ENCODE measurements around the gene TMEFF2. TPM values are rescaled to one million over a fixed set of nuclear protein-coding genes. Genes with fewer than 3 reads are reported as not detected.

The TMEFF2 gene
- total and polyA plus RNA-seq, 2 of the 4 experiments (the other 2 are of a cell fraction), result 1.3 to 3.0 TPM

DNA sequence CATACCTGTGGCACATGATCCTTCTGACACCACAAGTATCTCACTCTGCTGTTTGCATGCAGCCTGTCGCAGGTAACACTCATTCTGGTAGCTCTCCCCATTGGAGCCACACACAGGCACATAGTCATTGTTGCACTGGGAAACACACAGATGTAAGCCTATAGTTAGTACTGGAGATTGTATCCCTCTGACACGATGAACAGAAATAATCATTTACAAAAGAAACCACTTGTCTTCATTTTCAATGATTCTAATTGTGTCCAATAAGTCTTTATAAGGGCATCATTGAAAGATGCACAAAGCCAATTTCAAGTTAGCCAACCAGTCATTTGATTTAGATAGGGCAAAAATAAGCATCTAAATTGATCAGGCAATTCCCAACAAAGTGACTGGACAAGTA, 10.4 kb downstream of the TMEFF2 start:
- no peak for DNase-seq
- ATAC-seq (ENCODE audit: low read depth), result no peak
- no peaks in the 10 kb centered on the region for H3K36me3 ChIP-seq (ENCODE audit: control insufficient read depth, insufficient read depth, low read length)

More for the DNA sequence above, 10.4 kb downstream of the TMEFF2 start:
- no peak overlapping the region for H3K56ac ChIP-seq (ENCODE audit: extremely low read depth, insufficient read depth, low read length)
- no CpG with 5 or more reads among the region's 2 CpGs for WGBS, 2 experiments (ENCODE audit: extremely low coverage in 2 of 2, insufficient read length in 1 of 2)
- H3K23ac ChIP-seq (ENCODE audit: low read depth, low read length), result no peak overlapping the region
- dilution Hi-C loops (cut with HindIII; ENCODE audit: low sequenced_read_pairs, unreplicated experiment) (no loop called here), in situ Hi-C loops (cut with MboI; ENCODE audit: low sequenced_read_pairs) (no loop called here), intact Hi-C loops (cut with micrococcal nuclease) (no loop called here)
- H3K9ac ChIP-seq (ENCODE audit: low read depth, low read length), result no peak overlapping the region
- H2BK5ac ChIP-seq (ENCODE audit: low read depth, low read length, poor library complexity, severe bottlenecking), result no peak overlapping the region
- no peak overlapping the region for H3K4me2 ChIP-seq (ENCODE audit: low read depth, low read length)
- no peaks in the 10 kb centered on the region for H3K4me1 ChIP-seq (ENCODE audit: control insufficient read depth, insufficient read depth, low read length)
- CTCF ChIA-PET, result no interaction called here
- no peaks in the 10 kb centered on the region for H3K79me1 ChIP-seq (ENCODE audit: low read depth in 1 of 2, low read length in 2 of 2)
- H3K4me3 ChIP-seq (ENCODE audit: insufficient read depth, low read depth, low read length), result no peak overlapping the region
- H4K91ac ChIP-seq (ENCODE audit: insufficient read depth, low read depth, low read length), result no peak overlapping the region
- no peak overlapping the region for H4K8ac ChIP-seq (ENCODE audit: low read depth in 2 of 2, low read length in 2 of 2)
- no peak overlapping the region for H4K5ac ChIP-seq (ENCODE audit: low read depth, low read length)
- H2AFZ ChIP-seq (replicated peaks; ENCODE audit: low read length, poor library complexity), result no peak overlapping the region
- H3K9me3 ChIP-seq (ENCODE audit: control insufficient read depth, insufficient read depth, low read length), result no peaks in the 10 kb centered on the region
- no peak overlapping the region for H3K14ac ChIP-seq (replicated peaks; ENCODE audit: low read depth, low read length)
- no peak overlapping the region for H2BK15ac ChIP-seq (ENCODE audit: low read depth, low read length)
- no peak overlapping the region for H2AK9ac ChIP-seq (replicated peaks; ENCODE audit: low read depth, low read length, poor library complexity)
- no peak overlapping the region for H2AK5ac ChIP-seq (ENCODE audit: low read depth, low read length)
- H3K4ac ChIP-seq (ENCODE audit: low read depth, low read length), result no peak overlapping the region
- H2BK20ac ChIP-seq (ENCODE audit: low read depth, low read length), result no peak overlapping the region
- no peaks in the 10 kb centered on the region for H4K20me1 ChIP-seq (ENCODE audit: insufficient read depth, low read length)
- peaks cover 11% of the 10 kb centered on the region for H3K27me3 ChIP-seq (ENCODE audit: control insufficient read depth, insufficient read depth, low read length)
- H2BK120ac ChIP-seq (ENCODE audit: low read depth, low read length), result no peak overlapping the region
- POLR2A ChIA-PET (ENCODE audit: unreplicated experiment), result no interaction called here
- H3K9me1 ChIP-seq (ENCODE audit: insufficient read depth, low read length), result no peaks in the 10 kb centered on the region
- H3K27ac ChIP-seq (ENCODE audit: insufficient read depth, low read length), result no peak overlapping the region
- BruUV-seq (replicated peaks), result no TSS peak
- no peak overlapping the region for H3K18ac ChIP-seq (ENCODE audit: low read depth, low read length)
- TF ChIP-seq POLR2A (IDR thresholded peaks at IDR 0.05; ENCODE audit: low read depth, low read length) (no peak), NFE2L2 (IDR thresholded peaks at IDR 0.05; ENCODE audit: low read depth, low read length) (no peak), MAZ (IDR thresholded peaks at IDR 0.05; ENCODE audit: borderline replicate concordance, low read depth, low read length) (no peak), FOS (IDR thresholded peaks at IDR 0.05; ENCODE audit: low read depth, low read length) (no peak), CEBPB (IDR thresholded peaks at IDR 0.05; ENCODE audit: low read depth, low read length) (no peak), RCOR1 (IDR thresholded peaks at IDR 0.05; ENCODE audit: insufficient replicate concordance, low read length) (no peak), MXI1 (IDR thresholded peaks at IDR 0.05; ENCODE audit: borderline replicate concordance, low read depth, low read length) (no peak), RFX5 (IDR thresholded peaks at IDR 0.05; ENCODE audit: low read depth, low read length) (no peak), MAFK (IDR thresholded peaks at IDR 0.05; ENCODE audit: low read depth, low read length) (no peak), ELK1 (IDR thresholded peaks at IDR 0.05; ENCODE audit: borderline replicate concordance, low read depth, low read length) (no peak), BHLHE40 (IDR thresholded peaks at IDR 0.05; ENCODE audit: low read depth, low read length) (no peak), SMC3 (IDR thresholded peaks at IDR 0.05; ENCODE audit: low read depth, low read length) (no peak), CHD1 (IDR thresholded peaks at IDR 0.05; ENCODE audit: low read depth, low read length) (no peak), RAD21 (IDR thresholded peaks at IDR 0.05; ENCODE audit: low read length) (no peak)
- TF ChIP-seq, protein P1, sequence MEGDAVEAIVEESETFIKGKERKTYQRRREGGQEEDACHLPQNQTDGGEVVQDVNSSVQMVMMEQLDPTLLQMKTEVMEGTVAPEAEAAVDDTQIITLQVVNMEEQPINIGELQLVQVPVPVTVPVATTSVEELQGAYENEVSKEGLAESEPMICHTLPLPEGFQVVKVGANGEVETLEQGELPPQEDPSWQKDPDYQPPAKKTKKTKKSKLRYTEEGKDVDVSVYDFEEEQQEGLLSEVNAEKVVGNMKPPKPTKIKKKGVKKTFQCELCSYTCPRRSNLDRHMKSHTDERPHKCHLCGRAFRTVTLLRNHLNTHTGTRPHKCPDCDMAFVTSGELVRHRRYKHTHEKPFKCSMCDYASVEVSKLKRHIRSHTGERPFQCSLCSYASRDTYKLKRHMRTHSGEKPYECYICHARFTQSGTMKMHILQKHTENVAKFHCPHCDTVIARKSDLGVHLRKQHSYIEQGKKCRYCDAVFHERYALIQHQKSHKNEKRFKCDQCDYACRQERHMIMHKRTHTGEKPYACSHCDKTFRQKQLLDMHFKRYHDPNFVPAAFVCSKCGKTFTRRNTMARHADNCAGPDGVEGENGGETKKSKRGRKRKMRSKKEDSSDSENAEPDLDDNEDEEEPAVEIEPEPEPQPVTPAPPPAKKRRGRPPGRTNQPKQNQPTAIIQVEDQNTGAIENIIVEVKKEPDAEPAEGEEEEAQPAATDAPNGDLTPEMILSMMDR (conservative IDR thresholded peaks at IDR 0.05; ENCODE audit: low read depth, low read length), result no peak
- TF ChIP-seq, protein P2, sequence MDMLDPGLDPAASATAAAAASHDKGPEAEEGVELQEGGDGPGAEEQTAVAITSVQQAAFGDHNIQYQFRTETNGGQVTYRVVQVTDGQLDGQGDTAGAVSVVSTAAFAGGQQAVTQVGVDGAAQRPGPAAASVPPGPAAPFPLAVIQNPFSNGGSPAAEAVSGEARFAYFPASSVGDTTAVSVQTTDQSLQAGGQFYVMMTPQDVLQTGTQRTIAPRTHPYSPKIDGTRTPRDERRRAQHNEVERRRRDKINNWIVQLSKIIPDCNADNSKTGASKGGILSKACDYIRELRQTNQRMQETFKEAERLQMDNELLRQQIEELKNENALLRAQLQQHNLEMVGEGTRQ (IDR thresholded peaks at IDR 0.05; ENCODE audit: low read depth, low read length), result no peak

Measured in IMR-90 (cell line).